ENCODE measurements around the gene TRMT2A. TPM values are rescaled to one million over a fixed set of nuclear protein-coding genes. Genes with fewer than 3 reads are reported as not detected.
A peak's percentile ranks its signal among the peaks of the same experiment; 100 is the strongest.
"Not testable (repeated sequence)": the region's sequence is repeated elsewhere in the genome, so short reads cannot be mapped to it uniquely, and the experiment has no call there.

The TRMT2A gene
- total and polyA plus RNA-seq, 8 donors: 23.8 to 120 (median 34.1) TPM

DNA sequence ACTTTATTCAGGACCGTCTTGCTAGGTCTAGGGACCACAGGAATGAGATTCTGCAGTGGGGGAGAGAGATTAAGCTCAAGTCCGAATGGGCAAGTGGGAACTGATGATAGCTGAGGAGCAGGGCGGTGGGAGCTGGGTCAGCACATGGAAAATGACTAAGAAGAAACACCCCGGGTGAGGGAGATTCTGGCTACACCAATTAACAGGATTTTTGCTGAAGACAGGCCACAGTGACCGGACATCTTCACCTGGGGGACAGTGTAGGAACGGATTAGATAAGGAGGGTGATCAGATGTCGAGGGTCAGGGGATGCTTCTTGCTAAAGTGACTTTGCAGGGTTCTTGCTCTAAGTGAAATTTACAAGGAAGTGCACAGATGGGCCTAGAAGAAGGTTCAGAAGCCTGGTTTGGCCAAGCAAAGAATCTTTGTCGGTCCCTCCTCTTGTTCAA lies 45.5 kb downstream of the TRMT2A start:
- no peak for TF ChIP-seq CTCF (IDR thresholded peaks at IDR 0.05)
- H3K36me3 ChIP-seq: no peaks in the 10 kb centered on the region
- DNase-seq: no peak
- no peak overlapping the region for H3K4me3 ChIP-seq
- no peaks in the 10 kb centered on the region for H3K27me3 ChIP-seq
- no peak for ATAC-seq
- no peak for FAIRE-seq
- no peaks in the 10 kb centered on the region for H3K9me3 ChIP-seq
- WGBS, 2 donors: 82 to 84% methylated on average over 8 of the region's 8 CpGs
- intact Hi-C loops (cut with DNase I): no loop called here
- H3K27ac ChIP-seq: no peak overlapping the region
- H3K4me1 ChIP-seq: no peaks in the 10 kb centered on the region

DNA sequence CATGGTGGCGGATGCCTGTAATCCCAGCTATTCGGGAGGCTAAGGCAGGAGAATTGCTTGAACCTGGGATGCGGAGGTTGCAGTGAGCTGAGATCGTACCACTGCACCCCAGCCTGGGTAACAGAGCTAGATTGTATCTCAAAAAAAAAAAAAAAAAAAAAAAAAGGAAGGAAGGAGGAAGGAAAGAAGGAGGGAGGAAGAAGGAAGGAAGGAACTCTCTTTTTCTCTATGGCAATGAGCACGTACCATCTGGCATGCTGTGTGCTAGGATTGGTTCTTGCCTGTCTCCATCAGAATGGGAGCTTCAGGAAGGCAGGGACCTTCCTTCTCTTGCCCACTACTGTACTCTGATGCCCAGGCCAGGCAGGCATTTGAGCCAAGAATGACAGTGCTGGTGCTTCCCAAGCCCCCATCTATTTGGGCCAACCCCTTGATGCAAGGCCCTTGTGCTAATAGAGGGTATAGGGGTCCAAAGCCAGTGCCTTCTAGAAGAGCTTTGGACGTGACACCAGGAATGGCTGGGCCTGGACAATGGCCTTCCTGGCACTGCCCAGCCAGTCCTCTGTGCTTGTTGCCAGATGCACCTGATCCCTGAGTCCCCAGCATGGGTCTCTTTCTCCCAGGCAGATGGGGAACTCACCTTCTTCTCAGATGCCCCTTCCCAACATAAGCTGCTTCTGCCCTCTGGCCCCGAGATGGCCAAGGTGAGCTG lies 47.5 kb downstream of the TRMT2A start:
- H3K27me3 ChIP-seq: no peaks in the 10 kb centered on the region
- TF ChIP-seq CTCF (IDR thresholded peaks at IDR 0.05): no peak
- FAIRE-seq: no peak

GRCh38 chr22:20068640-20069039 lies 48.4 kb downstream of the TRMT2A start:
- no peak for FAIRE-seq
- Histone ChIP-seq H3K4me1 (no peaks in the 10 kb centered on the region), H3K27ac (no peak overlapping the region), H3K27me3 (no peaks in the 10 kb centered on the region), H3K9me3 (no peaks in the 10 kb centered on the region), H3K36me3 (no peaks in the 10 kb centered on the region), H3K4me3 (no peak overlapping the region)
- 91 to 95% methylated on average over 7 of the region's 7 CpGs for WGBS, 2 donors
- TF ChIP-seq CTCF (IDR thresholded peaks at IDR 0.05): no peak
- no peak for ATAC-seq
- intact Hi-C loops (cut with DNase I): no loop called here
- peak in 1 of 6 donors; percentile 19 for DNase-seq

More for the DNA sequence above, 47.5 kb downstream of the TRMT2A start:
- Histone ChIP-seq H3K36me3 (no peaks in the 10 kb centered on the region), H3K4me1 (no peaks in the 10 kb centered on the region), H3K27ac (no peak overlapping the region), H3K9me3 (no peaks in the 10 kb centered on the region), H3K4me3 (no peak overlapping the region)
- DNase-seq: no peak
- 85 to 94% methylated on average over 7 of the region's 7 CpGs for WGBS, 2 donors
- intact Hi-C loops (cut with DNase I): no loop called here
- no peak for ATAC-seq

GRCh38 chr22:20067384-20067682 lies 49.7 kb downstream of the TRMT2A start:
- H3K36me3 ChIP-seq; ATAC-seq; H3K4me1 ChIP-seq; H3K27ac ChIP-seq; DNase-seq; H3K27me3 ChIP-seq; H3K4me3 ChIP-seq; FAIRE-seq; H3K9me3 ChIP-seq; intact Hi-C loops (cut with DNase I): not testable (repeated sequence)
- 95 to 99% methylated on average over 3 of the region's 3 CpGs for WGBS, 2 donors

- TF ChIP-seq CTCF (IDR thresholded peaks at IDR 0.05): no peak
- 93 to 94% methylated on average over 11 of the region's 11 CpGs for WGBS, 2 donors
- intact Hi-C loops (cut with DNase I): no loop called here
Observed at GRCh38 chr22:20066617-20067383, 50.2 kb downstream of the TRMT2A start.

More at GRCh38 chr22:20066617-20067383, 50.2 kb downstream of the TRMT2A start:
- Histone ChIP-seq H3K4me1 (no peaks in the 10 kb centered on the region), H3K36me3 (no peaks in the 10 kb centered on the region), H3K27me3 (no peaks in the 10 kb centered on the region), H3K4me3 (no peak overlapping the region), H3K9me3 (no peaks in the 10 kb centered on the region), H3K27ac (no peak overlapping the region)
- FAIRE-seq: no peak
- ATAC-seq: no peak
- DNase-seq: peak in 2 of 6 donors; percentile 12 to 58

Measured in pancreas (tissue), 10 donors.